H9 (cell line): ENCODE measurements around the gene GRAMD1B. TPM values are rescaled to one million over a fixed set of nuclear protein-coding genes. Genes with fewer than 3 reads are reported as not detected.

Experiments used
- DNase-seq: peaks from one replicate; pipeline ENCODE4 v3.0.0-alpha.2; 2017
- H2AFZ ChIP-seq: one replicate; pipeline ENCODE4 v1.6.1; 2013; ENCODE audit warnings: mild to moderate bottlenecking, low read length, control low read depth, moderate library complexity
- H2AK5ac ChIP-seq: 2 replicates; pipeline ENCODE4 v1.6.1; 2013; ENCODE audit warnings: low read length, control low read depth, mixed read lengths; ENCODE audit not compliant: insufficient read length
- H2BK120ac ChIP-seq: one replicate; pipeline ENCODE4 v1.6.1; 2013; ENCODE audit warnings: low read depth, mild to moderate bottlenecking, low read length, control low read depth, inconsistent platforms; ENCODE audit not compliant: poor library complexity, severe bottlenecking
- H2BK12ac ChIP-seq: 2 replicates; pipeline ENCODE4 v1.6.1; 2013; ENCODE audit warnings: low read length, control low read depth, mixed read lengths, low read depth; ENCODE audit not compliant: insufficient read length
- H2BK15ac ChIP-seq: 2 replicates; pipeline ENCODE4 v1.6.1; 2013; ENCODE audit warnings: low read depth, low read length, control low read depth
- H2BK20ac ChIP-seq: one replicate; pipeline ENCODE4 v1.6.1; 2013; ENCODE audit warnings: low read depth, mild to moderate bottlenecking, low read length, control low read depth, inconsistent platforms; ENCODE audit not compliant: poor library complexity, severe bottlenecking
- H2BK5ac ChIP-seq: 2 replicates; pipeline ENCODE4 v1.6.1; 2013; ENCODE audit warnings: low read length, control low read depth, mixed read lengths; ENCODE audit not compliant: insufficient read length
- H3K14ac ChIP-seq: 2 replicates; pipeline ENCODE4 v1.6.1; 2013; ENCODE audit warnings: low read length, control low read depth; ENCODE audit not compliant: insufficient read depth
- H3K18ac ChIP-seq: 2 replicates; pipeline ENCODE4 v1.6.1; 2013; ENCODE audit warnings: low read depth, mild to moderate bottlenecking, mixed read lengths, low read length, control low read depth; ENCODE audit not compliant: insufficient read length
- H3K23ac ChIP-seq: 2 replicates; pipeline ENCODE4 v1.6.1; 2013; ENCODE audit warnings: low read length, control low read depth, mixed read lengths, low read depth; ENCODE audit not compliant: insufficient read length
- H3K23me2 ChIP-seq: 2 replicates; pipeline ENCODE4 v1.6.1; 2013; ENCODE audit warnings: low read depth, mild to moderate bottlenecking, mixed read lengths, low read length, control low read depth; ENCODE audit not compliant: insufficient read length, poor library complexity, severe bottlenecking
- H3K27ac ChIP-seq: 2 replicates; pipeline ENCODE4 v1.5.1; 2013; ENCODE audit warnings: low read length, control low read depth, mixed read lengths, low read depth; ENCODE audit not compliant: insufficient read length
- H3K27me3 ChIP-seq: 2 replicates; pipeline ENCODE4 v1.6.1; 2013; ENCODE audit warnings: low read length, control low read depth, inconsistent platforms; ENCODE audit not compliant: insufficient read depth
- H3K4ac ChIP-seq: 2 replicates; pipeline ENCODE4 v1.6.1; 2013; ENCODE audit warnings: low read depth, mild to moderate bottlenecking, control low read depth, inconsistent platforms, low read length, moderate library complexity
- H3K4me1 ChIP-seq: 2 replicates; pipeline ENCODE4 v1.6.1; 2013; ENCODE audit warnings: low read length, control low read depth, inconsistent platforms; ENCODE audit not compliant: insufficient read depth
- H3K4me2 ChIP-seq: 2 replicates; pipeline ENCODE4 v1.6.1; 2013; ENCODE audit warnings: low read length, control low read depth, mixed read lengths; ENCODE audit not compliant: insufficient read length, insufficient read depth
- H3K56ac ChIP-seq: 2 replicates; pipeline ENCODE4 v1.6.1; 2013; ENCODE audit warnings: low read depth, mild to moderate bottlenecking, mixed read lengths, low read length, control low read depth; ENCODE audit not compliant: insufficient read length
- H3K79me1 ChIP-seq: 2 replicates; pipeline ENCODE4 v1.6.1; 2013; ENCODE audit warnings: low read depth, mild to moderate bottlenecking, moderate library complexity, low read length, control low read depth, inconsistent platforms; ENCODE audit not compliant: insufficient read depth, poor library complexity, severe bottlenecking
- H3K79me2 ChIP-seq: 2 replicates; pipeline ENCODE4 v1.6.1; 2013; ENCODE audit warnings: low read length, control low read depth, inconsistent platforms; ENCODE audit not compliant: insufficient read depth
- H3K9ac ChIP-seq: 2 replicates; pipeline ENCODE4 v1.6.1; 2013; ENCODE audit warnings: low read length, control low read depth, mixed read lengths; ENCODE audit not compliant: insufficient read length; ENCODE audit errors: extremely low read depth
- H3K9me3 ChIP-seq: one replicate; pipeline ENCODE4 v1.6.1; 2013; ENCODE audit warnings: low read depth, low read length, inconsistent platforms; ENCODE audit not compliant: control insufficient read depth
- H3T11ph ChIP-seq: one replicate; pipeline ENCODE4 v1.6.1; 2013; ENCODE audit warnings: mild to moderate bottlenecking, low read length, control low read depth, inconsistent platforms
- H4K20me1 ChIP-seq: one replicate; pipeline ENCODE4 v1.6.1; 2013; ENCODE audit not compliant: control insufficient read depth, insufficient read length, insufficient read depth
- H4K5ac ChIP-seq: 2 replicates; pipeline ENCODE4 v1.6.1; 2013; ENCODE audit warnings: low read depth, mild to moderate bottlenecking, mixed read lengths, low read length, control low read depth; ENCODE audit not compliant: insufficient read length
- H4K8ac ChIP-seq: replicated peaks from 2 replicates; pipeline ENCODE4 v1.6.1; 2013; ENCODE audit warnings: low read length, control low read depth, mixed read lengths, low read depth; ENCODE audit not compliant: insufficient read length
- H4K91ac ChIP-seq: 2 replicates; pipeline ENCODE4 v1.6.1; 2013; ENCODE audit warnings: low read depth, mild to moderate bottlenecking, moderate library complexity, mixed read lengths, low read length, control low read depth; ENCODE audit not compliant: insufficient read length
- H3K27ac Mint-ChIP-seq, 3 experiments: 2 replicates in 2 of 3; 3 replicates in 1 of 3; pipeline ENCODE4 v1.8.0; 2020 to 2021; ENCODE audit warnings: mixed read lengths in 3 of 3, mild to moderate bottlenecking in 1 of 3, moderate library complexity in 1 of 3
- H3K27me3 Mint-ChIP-seq: 2 replicates; pipeline ENCODE4 v1.8.0; 2021; ENCODE audit warnings: low read depth, mild to moderate bottlenecking, moderate library complexity, mixed read lengths
- H3K36me3 Mint-ChIP-seq, 3 experiments: 2 replicates in 2 of 3; 3 replicates in 1 of 3; pipeline ENCODE4 v1.8.0; 2020 to 2021; ENCODE audit warnings: low read depth in 3 of 3, mixed read lengths in 3 of 3; ENCODE audit not compliant: insufficient read depth in 1 of 3
- H3K4me1 Mint-ChIP-seq, 2 experiments: 2 replicates each; pipeline ENCODE4 v1.8.0; 2020; ENCODE audit warnings: mixed read lengths in 2 of 2
- H3K4me3 Mint-ChIP-seq, 2 experiments: 2 replicates in 1 of 2; 3 replicates in 1 of 2; pipeline ENCODE4 v1.8.0; 2020 to 2021; ENCODE audit warnings: mild to moderate bottlenecking in 2 of 2, mixed read lengths in 2 of 2, moderate library complexity in 1 of 2
- H3K9me3 Mint-ChIP-seq, 2 experiments: 2 replicates in 1 of 2; 3 replicates in 1 of 2; pipeline ENCODE4 v1.8.0; 2020; ENCODE audit warnings: mild to moderate bottlenecking in 2 of 2, mixed read lengths in 2 of 2, moderate library complexity in 1 of 2
- CTCF ChIP-seq: fragments of 200-600 bp; sonication (generic); conservative IDR thresholded peaks from 3 replicates; pipeline ENCODE4 v1.8.0; 2021; ENCODE audit warnings: antibody characterized with exemption, mild to moderate bottlenecking
- WGBS: extraction: QIAGEN DNeasy Blood & Tissue Kit; methylation state at CpG from one replicate; pipeline ENCODE4 v1.1.7; 2013; ENCODE audit warnings: missing lambda C conversion rate, low lambda C conversion rate, mixed read lengths; ENCODE audit not compliant: insufficient read length; ENCODE audit errors: extremely low coverage; 5-methylcytosine and 5-hydroxymethylcytosine counted together
- total RNA-seq: library from RNA; stranded (reverse); gene quantifications from 2 replicates; pipeline ENCODE4 v1.2.1, GENCODE V29; 2021

Gene GRAMD1B
- total RNA-seq, 1 experiment from 2014 or later, result 25.9 TPM

GRCh38 chr11:123434911-123435310 is 4.8 kb downstream of the GRAMD1B start:
- Histone ChIP-seq H4K8ac (no peak overlapping the region), H3K4me2 (no peak overlapping the region), H3K9me3 (no peaks in the 10 kb centered on the region), H3K9ac (no peak overlapping the region), H2BK120ac (no peak overlapping the region), H2BK15ac (no peak overlapping the region), H4K5ac (no peak overlapping the region), H3K23ac (no peak overlapping the region), H4K20me1 (no peaks in the 10 kb centered on the region), H3K14ac (no peak overlapping the region), H2AK5ac (no peak overlapping the region), H3K23me2 (peaks cover 8% of the 10 kb centered on the region), H2AFZ (no peak overlapping the region), H3K4ac (no peak overlapping the region), H2BK20ac (no peak overlapping the region), H3K4me1 (peaks cover 6% of the 10 kb centered on the region; the same call in 1 of the 2 replicates), H3T11ph (no peak overlapping the region), H2BK12ac (no peak overlapping the region), H3K79me1 (no peaks in the 10 kb centered on the region), H3K79me2 (no peaks in the 10 kb centered on the region), H2BK5ac (no peak overlapping the region), H4K91ac (no peak overlapping the region), H3K18ac (no peak overlapping the region), H3K27me3 (no peaks in the 10 kb centered on the region), H3K56ac (no peak overlapping the region), H3K27ac (no peak overlapping the region)
- no peak for DNase-seq
- Mint-ChIP-seq H3K4me3 (no peak overlapping the region; a peak in 1 of 5 replicates), H3K4me1 (peaks cover 64 to 70% of the 10 kb centered on the region in 2 experiments), H3K27me3 (peaks cover 9% of the 10 kb centered on the region), H3K27ac (peak overlapping the region in 2 of 3 experiments; percentile 49 to 97; a peak in 2 of 7 replicates), H3K9me3 (0 out of 5 replicates have a peak, but pooled peaks cover 0 to 2% of the 10 kb centered on the region in 2 experiments), H3K36me3 (peaks cover 17 to 33% (median 28%) of the 10 kb centered on the region in 3 experiments; a peak in 6 of 7 replicates)
- no CpG with 5 or more reads among the region's 3 CpGs for WGBS
- TF ChIP-seq CTCF, result no peak
